HG03108 (cell line): ENCODE measurements around the gene AFF3.
A peak's percentile ranks its signal among the peaks of the same experiment; 100 is the strongest.

Experiments
- ATAC-seq: cut with Tn5 transposase; IDR thresholded peaks from one replicate; pipeline ENCODE4 v1.9.1; 2021; ENCODE audit warnings: moderate library complexity; ENCODE audit not compliant: unreplicated experiment

AFF3 gene

DNA sequence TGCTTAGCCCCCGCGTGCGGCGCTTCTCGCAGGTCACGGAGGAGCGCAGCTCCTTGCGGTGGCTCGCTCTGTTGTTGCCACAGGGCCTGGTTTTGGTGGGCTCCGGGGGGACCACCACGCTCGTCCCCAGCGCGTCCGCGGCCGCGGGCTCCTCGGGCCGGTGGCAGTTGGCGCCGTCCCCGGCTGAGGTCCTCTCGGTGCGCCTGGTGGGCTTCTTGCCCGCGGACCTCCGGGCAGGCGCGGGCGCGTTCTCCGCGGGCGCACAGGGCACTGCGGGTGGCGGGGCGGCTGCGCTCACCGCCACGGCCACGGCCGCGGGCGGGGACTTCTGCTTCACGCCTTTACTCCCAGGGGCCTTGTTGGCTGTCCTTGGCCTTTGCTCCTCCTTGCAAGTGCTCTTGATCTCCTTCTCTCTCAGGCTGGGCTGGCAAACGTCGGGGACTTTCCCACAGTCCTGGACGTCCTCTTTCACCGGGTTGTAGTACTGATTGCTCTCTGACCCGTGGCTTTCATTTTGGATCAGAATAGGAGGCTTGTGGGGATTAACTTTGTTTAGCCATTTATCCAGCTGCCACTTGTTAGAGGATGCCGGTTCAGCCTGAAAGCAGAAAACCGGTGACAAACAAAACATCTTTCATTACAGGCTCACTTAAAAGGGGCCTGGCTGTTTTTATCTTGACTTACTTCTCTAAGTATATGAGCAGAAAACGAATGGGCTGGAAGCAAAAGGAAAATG is 548.5 kb downstream of the AFF3 start:
- no peak for ATAC-seq

GRCh38 chr2:99576775-99577174 is 565.6 kb downstream of the AFF3 start:
- no peak for ATAC-seq

GRCh38 chr2:99573634-99574251 is 568.6 kb downstream of the AFF3 start:
- no peak for ATAC-seq

GRCh38 chr2:99572373-99573164 is 569.8 kb downstream of the AFF3 start:
- ATAC-seq: no peak

GRCh38 chr2:99571954-99572353 is 570.4 kb downstream of the AFF3 start:
- no peak for ATAC-seq

GRCh38 chr2:99571533-99571932 is 570.9 kb downstream of the AFF3 start:
- no peak for ATAC-seq

- ATAC-seq: no peak
These were observed 571.4 kb downstream of the AFF3 start for GRCh38 chr2:99571021-99571420.

- no peak for ATAC-seq
These were observed 573.0 kb downstream of the AFF3 start for GRCh38 chr2:99569386-99569785.

DNA sequence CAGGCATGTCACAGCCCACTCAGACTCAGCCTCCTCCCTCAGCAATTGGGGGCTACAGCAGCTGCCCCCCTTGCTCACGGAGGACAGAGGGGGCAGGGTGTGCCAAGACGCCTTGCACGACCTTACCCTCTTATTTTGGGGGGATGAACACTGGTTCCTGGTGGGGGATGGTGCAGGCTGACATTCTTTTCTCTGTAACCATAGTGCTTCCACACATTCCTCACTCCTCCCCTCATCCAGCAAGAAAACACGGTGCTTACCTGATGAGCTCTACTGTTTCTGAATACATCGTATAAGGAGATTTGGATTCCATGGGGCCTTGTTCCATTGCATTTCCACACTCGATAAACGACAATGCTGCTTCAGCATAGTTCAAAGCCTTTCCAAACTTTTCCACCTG is 577.2 kb downstream of the AFF3 start:
- ATAC-seq: no peak

- no peak for ATAC-seq
These were observed 579.9 kb downstream of the AFF3 start for GRCh38 chr2:99562516-99562915.

GRCh38 chr2:99561804-99562203 is 580.6 kb downstream of the AFF3 start:
- no peak for ATAC-seq

DNA sequence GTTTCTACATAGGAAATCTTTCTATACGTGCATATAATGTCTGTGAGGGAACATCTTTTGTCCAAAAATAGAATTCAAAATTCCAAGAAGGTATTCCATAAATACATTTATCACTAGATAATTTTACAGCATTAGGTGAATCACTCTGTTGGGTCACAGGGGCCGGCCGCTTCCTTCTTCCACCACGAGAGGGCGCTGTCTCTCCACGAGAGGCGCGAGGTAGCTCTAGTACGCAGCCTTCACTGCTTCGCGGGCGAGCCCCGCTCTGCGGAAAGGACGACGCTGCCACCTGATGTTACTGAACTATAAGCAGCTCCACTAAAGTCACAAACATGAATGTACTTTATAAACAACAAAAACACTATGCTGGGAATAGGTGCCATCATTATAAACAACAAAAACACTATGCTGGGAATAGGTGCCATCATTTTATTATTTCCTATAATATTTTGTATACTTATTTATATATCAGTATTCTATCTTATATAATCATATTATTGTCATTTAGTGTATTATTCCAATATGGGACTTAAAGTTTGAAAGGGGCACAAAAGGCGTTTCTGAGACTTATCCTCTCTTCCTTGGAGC is 583.2 kb downstream of the AFF3 start:
- ATAC-seq: peak; percentile 56

DNA sequence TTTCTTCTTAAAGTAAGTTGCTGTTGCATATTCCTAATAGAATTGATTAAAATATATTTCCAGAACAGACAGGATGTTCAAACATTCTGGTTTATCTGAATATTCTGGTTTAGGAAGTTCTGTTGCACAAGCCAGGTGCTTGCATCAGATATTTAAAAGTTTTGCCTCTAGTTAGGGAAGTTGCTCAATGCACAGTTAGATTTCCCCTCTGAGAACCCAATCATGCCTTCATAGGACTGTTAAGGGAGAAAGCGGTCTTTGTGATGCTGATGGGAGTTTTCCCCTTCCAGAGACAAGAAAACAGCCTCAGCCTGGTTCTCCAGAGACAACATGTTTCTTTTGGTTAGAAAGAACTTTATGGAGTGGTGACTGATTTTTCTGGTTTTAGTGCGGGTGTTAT is 587.0 kb downstream of the AFF3 start:
- no peak for ATAC-seq

GRCh38 chr2:99554871-99555270 is 587.5 kb downstream of the AFF3 start:
- no peak for ATAC-seq

DNA sequence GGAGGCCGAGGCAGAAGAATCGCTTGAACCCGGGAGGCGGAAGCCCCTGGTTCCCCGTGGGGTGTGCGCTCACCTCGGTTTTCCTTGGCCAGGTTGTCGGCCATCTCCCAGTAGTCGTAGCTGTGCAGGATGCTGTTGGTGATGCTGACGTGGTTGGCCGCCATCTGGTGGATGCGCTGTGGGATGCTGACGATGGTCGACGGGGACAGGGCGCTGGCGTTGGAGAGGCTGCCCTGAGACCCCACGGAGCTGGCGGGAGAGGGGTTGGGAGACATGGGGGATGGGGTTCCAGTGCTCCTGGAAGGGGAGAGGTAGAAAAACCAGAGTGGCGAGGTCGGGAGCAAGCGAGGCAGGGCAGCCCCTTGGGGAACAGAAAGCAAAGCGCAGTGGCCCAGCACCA is 588.2 kb downstream of the AFF3 start:
- ATAC-seq: no peak

- ATAC-seq: no peak
These were observed 589.9 kb downstream of the AFF3 start for GRCh38 chr2:99552529-99552928.

DNA sequence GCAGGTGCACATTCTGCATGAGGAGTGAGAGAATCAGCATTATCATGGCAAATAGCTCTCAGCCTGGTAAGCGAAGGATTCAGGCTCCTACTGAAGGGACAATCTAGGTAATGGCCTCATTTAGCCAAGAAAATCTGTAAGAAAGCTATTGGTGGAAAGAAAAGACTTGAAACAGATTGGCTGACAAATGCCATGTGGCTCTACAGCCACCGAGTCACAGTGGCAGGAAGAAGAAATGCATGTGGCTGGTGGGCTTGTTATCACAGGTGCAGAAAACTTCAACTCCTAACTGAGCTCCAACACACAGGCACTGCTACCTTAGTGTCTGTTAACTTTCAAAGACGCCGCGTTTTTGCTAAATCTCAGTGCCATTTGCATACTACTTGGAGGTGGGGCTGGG is 592.0 kb downstream of the AFF3 start:
- ATAC-seq: no peak

- ATAC-seq: no peak
These were observed 596.8 kb downstream of the AFF3 start for GRCh38 chr2:99545604-99546003.

GRCh38 chr2:99545066-99545465 is 597.3 kb downstream of the AFF3 start:
- ATAC-seq: no peak

DNA sequence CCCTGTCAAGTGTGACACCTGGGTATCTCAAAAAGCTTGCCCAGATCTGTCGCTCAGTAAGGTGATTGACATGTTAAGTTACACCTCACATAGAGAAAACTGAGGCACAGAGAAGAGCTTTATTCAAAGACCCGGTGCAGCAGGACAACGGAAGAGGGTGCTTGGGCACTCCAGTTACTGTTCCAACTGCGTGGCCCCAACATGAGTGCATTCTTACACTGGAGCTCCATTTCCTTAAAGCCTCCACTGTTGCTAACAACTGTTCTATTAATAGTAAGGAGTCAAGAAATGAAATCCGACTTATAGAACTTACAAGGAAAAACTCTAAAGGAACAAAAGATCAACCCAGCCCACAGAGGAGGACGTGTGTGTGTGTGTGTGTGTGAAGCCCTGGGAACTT is 597.8 kb downstream of the AFF3 start:
- ATAC-seq: no peak

- no peak for ATAC-seq
These were observed 599.1 kb downstream of the AFF3 start for GRCh38 chr2:99543247-99543646.
